ENCODE results near the gene ST3GAL3. TPM values are rescaled to one million over a fixed set of nuclear protein-coding genes. Genes with fewer than 3 reads are reported as not detected.

The ST3GAL3 gene
- total RNA-seq, 2 donors from 2014 or later, result 26.3 to 36.0 TPM

DNA sequence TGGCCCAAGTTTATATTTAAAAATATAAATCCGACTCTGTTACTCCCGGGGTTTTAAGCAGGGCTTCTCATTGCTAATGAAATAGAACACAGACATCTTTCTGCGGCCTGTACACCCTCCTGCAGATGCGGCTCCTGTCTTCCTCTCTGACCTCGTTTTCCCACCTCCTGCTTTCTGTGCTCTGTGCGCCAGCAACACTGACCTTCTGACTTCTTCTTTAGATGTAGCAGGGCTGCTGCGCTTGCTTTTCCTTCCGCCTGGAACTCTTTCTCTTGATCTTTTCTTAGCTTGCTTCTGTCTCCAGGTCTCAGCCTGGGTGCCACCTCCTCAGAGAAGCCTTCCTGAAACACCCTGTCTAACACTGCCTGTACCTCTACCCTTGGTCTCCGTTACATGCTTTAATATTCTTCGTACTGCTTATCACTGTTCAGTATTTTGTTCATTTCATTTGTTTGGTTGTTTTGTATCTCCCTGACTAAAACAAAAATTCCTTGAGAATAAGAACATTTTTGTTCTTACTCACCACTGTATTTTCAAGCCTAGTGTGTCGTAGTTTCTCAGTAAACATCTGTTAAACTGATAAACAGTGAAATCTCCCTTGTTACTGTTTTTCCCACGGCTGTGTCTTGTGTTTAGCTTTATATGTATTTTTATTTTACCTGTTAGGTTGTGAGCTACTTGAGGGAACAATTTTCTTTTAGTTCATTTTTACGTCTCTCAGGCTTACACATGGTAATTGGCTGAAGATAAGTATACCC is 79.0 kb downstream of the ST3GAL3 start:
- TF ChIP-seq, protein P1, sequence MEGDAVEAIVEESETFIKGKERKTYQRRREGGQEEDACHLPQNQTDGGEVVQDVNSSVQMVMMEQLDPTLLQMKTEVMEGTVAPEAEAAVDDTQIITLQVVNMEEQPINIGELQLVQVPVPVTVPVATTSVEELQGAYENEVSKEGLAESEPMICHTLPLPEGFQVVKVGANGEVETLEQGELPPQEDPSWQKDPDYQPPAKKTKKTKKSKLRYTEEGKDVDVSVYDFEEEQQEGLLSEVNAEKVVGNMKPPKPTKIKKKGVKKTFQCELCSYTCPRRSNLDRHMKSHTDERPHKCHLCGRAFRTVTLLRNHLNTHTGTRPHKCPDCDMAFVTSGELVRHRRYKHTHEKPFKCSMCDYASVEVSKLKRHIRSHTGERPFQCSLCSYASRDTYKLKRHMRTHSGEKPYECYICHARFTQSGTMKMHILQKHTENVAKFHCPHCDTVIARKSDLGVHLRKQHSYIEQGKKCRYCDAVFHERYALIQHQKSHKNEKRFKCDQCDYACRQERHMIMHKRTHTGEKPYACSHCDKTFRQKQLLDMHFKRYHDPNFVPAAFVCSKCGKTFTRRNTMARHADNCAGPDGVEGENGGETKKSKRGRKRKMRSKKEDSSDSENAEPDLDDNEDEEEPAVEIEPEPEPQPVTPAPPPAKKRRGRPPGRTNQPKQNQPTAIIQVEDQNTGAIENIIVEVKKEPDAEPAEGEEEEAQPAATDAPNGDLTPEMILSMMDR (IDR thresholded peaks at IDR 0.05), result no peak

DNA sequence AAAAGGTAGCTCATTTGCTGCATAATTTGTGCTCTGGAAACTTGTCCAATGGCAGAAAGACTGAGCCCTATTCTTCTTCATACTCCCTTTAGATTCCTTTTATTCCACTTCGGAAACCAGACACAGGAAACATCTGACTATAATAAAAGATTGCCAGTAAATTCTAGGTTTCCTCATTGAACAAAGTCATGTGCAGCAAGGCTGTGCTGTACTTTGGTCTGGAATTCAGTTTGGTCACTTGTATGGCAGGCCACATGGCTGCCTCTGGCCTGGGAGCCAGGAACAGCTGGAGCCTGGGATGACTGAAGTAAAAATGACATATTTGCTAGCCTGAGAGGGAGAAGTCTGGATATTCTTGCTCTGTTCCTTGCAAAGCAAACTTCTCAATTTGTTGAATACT is 79.6 kb downstream of the ST3GAL3 start:
- no peaks in the 10 kb centered on the region for H3K9me3 ChIP-seq
- DNase-seq (ENCODE audit: low spot score), result no peak
- ATAC-seq (ENCODE audit: insufficient number of reproducible peaks, low FRiP score, low read depth), result no peak
- H3K4me1 ChIP-seq (ENCODE audit: control insufficient read depth in 1 of 2, low read depth in 2 of 2), result no peaks in the 10 kb centered on the region
- no peaks in the 10 kb centered on the region for H3K36me3 ChIP-seq
- H3K4me3 ChIP-seq, result no peak overlapping the region
- no peaks in the 10 kb centered on the region for H3K27me3 ChIP-seq (replicated peaks; ENCODE audit: insufficient read depth)
- H3K27ac ChIP-seq, result no peak overlapping the region
- TF ChIP-seq, protein P1 (IDR thresholded peaks at IDR 0.05), result no peak

More for the DNA sequence above, 79.0 kb downstream of the ST3GAL3 start:
- no peak for ATAC-seq (ENCODE audit: insufficient number of reproducible peaks, low FRiP score, low read depth)
- no peaks in the 10 kb centered on the region for H3K36me3 ChIP-seq
- no peak overlapping the region for H3K27ac ChIP-seq
- no peaks in the 10 kb centered on the region for H3K27me3 ChIP-seq (replicated peaks; ENCODE audit: insufficient read depth)
- no peaks in the 10 kb centered on the region for H3K4me1 ChIP-seq (ENCODE audit: control insufficient read depth in 1 of 2, low read depth in 2 of 2)
- no peaks in the 10 kb centered on the region for H3K9me3 ChIP-seq
- DNase-seq (ENCODE audit: low spot score), result no peak
- H3K4me3 ChIP-seq, result no peak overlapping the region

DNA sequence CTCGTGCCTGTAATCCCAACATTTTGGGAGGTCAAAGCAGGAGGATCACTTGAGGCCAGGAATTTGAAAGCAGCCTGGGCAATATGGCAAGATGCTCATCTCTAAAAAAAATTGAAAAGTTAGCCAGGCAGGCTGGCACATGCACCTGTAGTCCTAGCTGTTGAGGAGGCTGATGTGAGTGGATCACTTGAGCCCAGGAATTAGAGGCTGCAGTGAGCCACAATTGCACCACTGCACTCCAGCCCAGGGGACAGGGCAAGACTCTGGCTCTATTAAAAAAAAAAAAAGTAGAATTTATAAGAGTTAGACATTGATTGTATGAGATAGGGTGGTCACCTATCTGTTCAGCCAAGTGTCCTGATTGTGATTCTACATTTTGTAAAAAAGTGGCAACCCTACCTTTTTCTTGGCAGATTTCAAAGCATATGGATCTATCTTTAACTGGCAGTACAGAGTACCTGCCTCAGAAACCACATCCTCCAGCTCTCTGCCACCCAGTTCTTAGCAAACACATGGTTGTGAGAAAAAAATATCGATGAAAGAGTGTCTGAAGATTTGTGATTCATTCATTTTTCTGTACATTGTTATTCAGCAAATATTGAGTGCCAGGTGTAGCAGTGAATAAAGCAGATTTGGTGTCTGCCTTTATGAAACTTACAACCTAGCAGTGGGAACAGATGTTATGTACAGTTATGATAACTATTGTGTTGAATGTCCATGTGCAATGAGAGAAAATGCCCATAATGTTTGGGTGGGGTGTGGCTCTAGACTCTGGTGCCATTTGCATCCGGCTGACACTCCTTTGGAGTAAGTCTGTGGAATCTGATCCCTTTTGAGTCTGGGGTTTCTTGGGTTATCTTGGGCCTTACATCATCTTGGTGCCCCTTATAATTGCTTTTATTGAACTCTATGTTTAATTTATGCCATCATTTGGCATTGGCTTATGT is 82.5 kb downstream of the ST3GAL3 start:
- ATAC-seq (ENCODE audit: insufficient number of reproducible peaks, low FRiP score, low read depth), result no peak
- no peak overlapping the region for H3K27ac ChIP-seq

DNA sequence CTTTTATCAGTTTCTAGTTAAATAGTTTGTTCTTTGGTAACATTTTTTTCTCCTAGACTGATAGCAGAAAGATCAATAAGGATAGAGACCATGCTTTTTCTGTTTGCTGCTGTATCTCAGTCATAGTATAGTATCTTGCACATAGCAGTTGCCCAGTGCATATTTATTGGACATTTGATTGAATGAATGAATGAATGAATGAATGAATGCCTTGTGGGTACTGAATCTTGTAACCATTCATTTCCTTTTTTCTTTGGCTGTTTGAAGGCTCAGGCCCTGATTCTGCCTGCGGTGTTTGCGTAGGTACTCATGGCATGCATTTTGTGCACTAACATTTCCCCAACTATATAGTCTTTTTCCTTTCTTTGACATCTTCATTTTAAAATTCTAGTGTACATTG is 83.9 kb downstream of the ST3GAL3 start:
- no peak overlapping the region for H3K27ac ChIP-seq
- TF ChIP-seq, protein P1 (IDR thresholded peaks at IDR 0.05), result no peak
- DNase-seq (ENCODE audit: low spot score) (no peak), ATAC-seq (ENCODE audit: insufficient number of reproducible peaks, low FRiP score, low read depth) (no peak)
- H3K4me3 ChIP-seq, result no peak overlapping the region
- H3K4me1 ChIP-seq (ENCODE audit: control insufficient read depth in 1 of 2, low read depth in 2 of 2), result no peaks in the 10 kb centered on the region
- no peaks in the 10 kb centered on the region for H3K36me3 ChIP-seq
- H3K9me3 ChIP-seq, result no peaks in the 10 kb centered on the region
- no peaks in the 10 kb centered on the region for H3K27me3 ChIP-seq (replicated peaks; ENCODE audit: insufficient read depth)

More for the DNA sequence above, 82.5 kb downstream of the ST3GAL3 start:
- no peaks in the 10 kb centered on the region for H3K36me3 ChIP-seq
- H3K4me3 ChIP-seq, result no peak overlapping the region
- no peaks in the 10 kb centered on the region for H3K9me3 ChIP-seq
- no peaks in the 10 kb centered on the region for H3K27me3 ChIP-seq (replicated peaks; ENCODE audit: insufficient read depth)
- no peaks in the 10 kb centered on the region for H3K4me1 ChIP-seq (ENCODE audit: control insufficient read depth in 1 of 2, low read depth in 2 of 2)
- TF ChIP-seq, protein P1 (IDR thresholded peaks at IDR 0.05), result no peak
- DNase-seq (ENCODE audit: low spot score), result no peak

DNA sequence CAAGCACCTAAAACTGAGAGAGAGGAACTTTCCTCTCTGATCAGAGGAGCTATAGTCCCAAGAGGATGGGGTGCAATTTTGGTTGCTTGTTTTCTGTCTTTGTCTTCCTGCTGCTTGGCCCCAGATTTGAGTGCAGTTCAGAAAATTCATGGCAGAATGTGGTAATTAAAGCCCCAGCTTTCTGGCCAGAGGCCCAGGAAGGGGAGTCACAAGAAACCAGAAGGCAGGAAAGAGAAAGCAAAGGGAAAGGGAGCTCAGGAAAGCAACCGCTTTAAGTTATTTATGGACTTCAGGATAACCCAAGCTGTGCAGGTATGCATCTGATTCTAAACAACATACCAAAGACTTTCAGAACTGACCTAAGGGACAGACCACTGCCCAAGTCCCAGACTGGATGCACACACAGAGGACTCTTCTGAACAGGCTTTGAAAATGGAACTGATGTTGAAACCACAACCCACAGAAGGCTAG is 88.8 kb downstream of the ST3GAL3 start:
- ATAC-seq (ENCODE audit: insufficient number of reproducible peaks, low FRiP score, low read depth) (no peak), DNase-seq (ENCODE audit: low spot score) (no peak)
- no peaks in the 10 kb centered on the region for H3K4me1 ChIP-seq (ENCODE audit: control insufficient read depth in 1 of 2, low read depth in 2 of 2)
- no peaks in the 10 kb centered on the region for H3K9me3 ChIP-seq
- TF ChIP-seq, protein P1 (IDR thresholded peaks at IDR 0.05), result no peak
- H3K36me3 ChIP-seq, result no peaks in the 10 kb centered on the region
- H3K4me3 ChIP-seq, result no peak overlapping the region
- no peak overlapping the region for H3K27ac ChIP-seq
- no peaks in the 10 kb centered on the region for H3K27me3 ChIP-seq (replicated peaks; ENCODE audit: insufficient read depth)

Measured in thoracic aorta (tissue), 2 donors.